HepG2 (cell line): ENCODE data around the gene TBC1D24. TPM values are rescaled to one million over a fixed set of nuclear protein-coding genes. Genes with fewer than 3 reads are reported as not detected.

ENCODE experiments used
- ATAC-seq: fragments of 200-7000 bp; cut with Tn5 transposase; 3 replicates; pipeline ENCODE4 v1.9.1; 2020; ENCODE audit warnings: mild to moderate bottlenecking, moderate library complexity
- BruUV-seq: library from RNA; stranded (reverse); fragments of 400-500 nt; replicated peaks from 2 replicates; lab custom pipeline; 2021; lab: Mats Ljungman, UMichigan
- CTCF ChIA-PET: fragments of 300-600 bp; formaldehyde crosslinking; extraction: SDS; loops from one replicate; lab custom pipeline; 2021; ENCODE audit warnings: low total read pairs, inconsistent platforms, low intra/inter-chr PET ratio; lab: Yijun Ruan, JAX
- POLR2A ChIA-PET: fragments of 350-600 bp; sonication (Branson Sonifier 250); formaldehyde crosslinking; loops from one replicate; lab custom pipeline; 2020; ENCODE audit warnings: antibody characterized with exemption, inconsistent platforms; lab: Yijun Ruan, JAX
- DNase-seq: peaks from one replicate; pipeline ENCODE4 v3.0.0-alpha.2; 2015; ENCODE audit warnings: low spot score
- FAIRE-seq: peaks from 3 replicates; lab custom pipeline; 2011; peaks lifted over from hg19 to GRCh38; lab: Jason Lieb, UNC
- H2AFZ ChIP-seq: one replicate; pipeline ENCODE4 v1.6.1; 2011; ENCODE audit warnings: low read length, inconsistent platforms
- H3K27ac ChIP-seq: fragments of 300-600 bp; 3 replicates; pipeline ENCODE4 v1.8.0; 2011; ENCODE audit warnings: mixed run types, mild to moderate bottlenecking, mixed read lengths, low read length, inconsistent platforms; ENCODE audit not compliant: insufficient read depth; ENCODE audit errors: extremely low read length
- H3K27me3 ChIP-seq, 2 experiments: fragments of 200-600 bp in 1 of 2; 2 replicates in 1 of 2; 3 replicates in 1 of 2; pipeline versions ENCODE4 v1.6.0 to v1.8.0; 2011; ENCODE audit warnings: low read length in 2 of 2, mild to moderate bottlenecking in 2 of 2, moderate library complexity in 2 of 2, inconsistent platforms in 1 of 2; ENCODE audit not compliant: insufficient read depth in 2 of 2, control insufficient read depth in 1 of 2
- H3K36me3 ChIP-seq, 2 experiments: fragments of 200-600 bp in 1 of 2; replicated peaks in 1 of 2; 2 replicates in 1 of 2; 3 replicates in 1 of 2; pipeline versions ENCODE4 v1.5.1 to v1.8.0; 2011; ENCODE audit warnings: low read length in 2 of 2, inconsistent platforms in 1 of 2; ENCODE audit not compliant: insufficient read depth in 2 of 2, control insufficient read depth in 1 of 2
- H3K4me1 ChIP-seq: 2 replicates; pipeline ENCODE4 v1.5.1; 2012; ENCODE audit warnings: low read length, inconsistent platforms; ENCODE audit not compliant: insufficient read depth
- H3K4me2 ChIP-seq: 2 replicates; pipeline ENCODE4 v1.6.0; 2011; ENCODE audit warnings: low read depth, low read length, inconsistent platforms
- H3K4me3 ChIP-seq, 3 experiments: fragments of 200-600 bp in 1 of 3; sonication (generic), shearing (Covaris generic) in 1 of 3; replicated peaks in 1 of 3; 2 replicates each; pipeline ENCODE4 v1.5.1; 2011 to 2016; ENCODE audit warnings: low read length in 3 of 3, inconsistent platforms in 2 of 3, low read depth in 2 of 3, mild to moderate bottlenecking in 2 of 3, control low read depth in 1 of 3, mixed read lengths in 1 of 3; ENCODE audit not compliant: insufficient read depth in 1 of 3
- H3K79me2 ChIP-seq: one replicate; pipeline ENCODE4 v1.6.1; 2011; ENCODE audit warnings: low read length, inconsistent platforms; ENCODE audit not compliant: insufficient read depth
- H3K9ac ChIP-seq: 2 replicates; pipeline ENCODE4 v1.6.0; 2011; ENCODE audit warnings: mild to moderate bottlenecking, low read depth, low read length, inconsistent platforms; ENCODE audit not compliant: insufficient read depth
- H3K9me3 ChIP-seq: 2 replicates; pipeline ENCODE4 v1.5.1; 2012; ENCODE audit warnings: mild to moderate bottlenecking, low read length
- H4K20me1 ChIP-seq: 2 replicates; pipeline ENCODE4 v1.6.0; 2011; ENCODE audit warnings: inconsistent platforms, mild to moderate bottlenecking, low read length, moderate library complexity; ENCODE audit not compliant: insufficient read depth
- GABPA ChIP-seq, 2 experiments: IDR thresholded peaks; 2 replicates each; pipeline ENCODE4 v1.6.1; 2011 to 2016; ENCODE audit warnings: low read depth in 2 of 2, low read length in 1 of 2, missing biosample characterization in 1 of 2, missing genetic modification characterization in 1 of 2
- HOXD1 ChIP-seq: sonication (generic); formaldehyde crosslinking; IDR thresholded peaks from 2 replicates; pipeline ENCODE4 v1.5.0; 2020; ENCODE audit warnings: missing genetic modification reagents
- KDM1A ChIP-seq: IDR thresholded peaks from 2 replicates; pipeline ENCODE4 v1.6.1; 2016; ENCODE audit warnings: missing compliant biosample characterization
- SRSF1 ChIP-seq: fragments of 200-400 bp; formaldehyde crosslinking; optimal IDR thresholded peaks from 2 replicates; pipeline ENCODE3; 2017; ENCODE audit warnings: mild to moderate bottlenecking, low read depth, low read length, moderate library complexity
- ZNF251 ChIP-seq: sonication (generic); formaldehyde crosslinking; IDR thresholded peaks from 2 replicates; pipeline ENCODE4 v1.9.0; 2021; ENCODE audit warnings: mild to moderate bottlenecking, missing genetic modification reagents
- ZNF317 ChIP-seq: sonication (generic); formaldehyde crosslinking; IDR thresholded peaks from 2 replicates; pipeline ENCODE4 v1.5.0; 2020; ENCODE audit warnings: mild to moderate bottlenecking, missing genetic modification reagents
- ZNF720 ChIP-seq: sonication (generic); formaldehyde crosslinking; IDR thresholded peaks from 2 replicates; pipeline ENCODE4 v1.4.0; 2020; ENCODE audit warnings: missing genetic modification reagents
- WGBS: methylation state at CpG from one replicate; pipeline ENCODE4 v1.1.6; 2017; ENCODE audit warnings: low lambda C conversion rate; 5-methylcytosine and 5-hydroxymethylcytosine counted together
- in situ Hi-C: cut with HindIII; loops from 2 replicates; pipeline ENCODE4 v1.10.0; 2017; ENCODE audit warnings: low pct_unique_long_range_greater_than_20kb; ENCODE audit not compliant: extremely low pct_ligation_motif_present
- intact Hi-C: fragments of 100-400 bp; cut with micrococcal nuclease; formaldehyde crosslinking; loops from one replicate; pipeline ENCODE4 v1.10.0; 2022; ENCODE audit not compliant: unreplicated experiment
- polyA plus RNA-seq, 8 experiments: library from polyadenylated mRNA; depleted of rRNA in 3 of 8; stranded (reverse) in 7 of 8; unstranded in 1 of 8; fragments of >200 nt; fragmentation: Illumina TruSeq in 4 of 8; extraction: Trizol in 4 of 8; gene quantifications; 2 replicates each; pipeline versions ENCODE4 v1.2.1 to v1.2.3, GENCODE V29; 2011 to 2016; ENCODE audit warnings: low read depth in 4 of 8, missing spikeins in 1 of 8, mixed read lengths in 1 of 8; ENCODE audit not compliant: insufficient read depth in 1 of 8
- total RNA-seq, 5 experiments: library from RNA; depleted of rRNA; stranded (reverse); fragments of >200 nt; fragmentation: Illumina TruSeq; extraction: Trizol; gene quantifications; 2 replicates each; pipeline ENCODE4 v1.2.3, GENCODE V29; 2016; ENCODE audit warnings: low read depth in 1 of 5
- TF ChIP-seq, protein P1 (sequence below): sonication (generic); formaldehyde crosslinking; IDR thresholded peaks from 2 replicates; pipeline ENCODE4 v1.4.0; 2020; ENCODE audit warnings: mild to moderate bottlenecking, low read depth, missing genetic modification reagents
- TF ChIP-seq, protein P2 (sequence below): IDR thresholded peaks from 2 replicates; pipeline ENCODE4 v1.6.1; 2016; ENCODE audit warnings: mild to moderate bottlenecking, missing biosample characterization, missing genetic modification reagents

TBC1D24 gene
- total and polyA plus RNA-seq, 2 of the 13 experiments (the other 11 are each of a cell fraction or from before 2014, with no cell fraction given), result 7.7 to 13.7 TPM

DNA sequence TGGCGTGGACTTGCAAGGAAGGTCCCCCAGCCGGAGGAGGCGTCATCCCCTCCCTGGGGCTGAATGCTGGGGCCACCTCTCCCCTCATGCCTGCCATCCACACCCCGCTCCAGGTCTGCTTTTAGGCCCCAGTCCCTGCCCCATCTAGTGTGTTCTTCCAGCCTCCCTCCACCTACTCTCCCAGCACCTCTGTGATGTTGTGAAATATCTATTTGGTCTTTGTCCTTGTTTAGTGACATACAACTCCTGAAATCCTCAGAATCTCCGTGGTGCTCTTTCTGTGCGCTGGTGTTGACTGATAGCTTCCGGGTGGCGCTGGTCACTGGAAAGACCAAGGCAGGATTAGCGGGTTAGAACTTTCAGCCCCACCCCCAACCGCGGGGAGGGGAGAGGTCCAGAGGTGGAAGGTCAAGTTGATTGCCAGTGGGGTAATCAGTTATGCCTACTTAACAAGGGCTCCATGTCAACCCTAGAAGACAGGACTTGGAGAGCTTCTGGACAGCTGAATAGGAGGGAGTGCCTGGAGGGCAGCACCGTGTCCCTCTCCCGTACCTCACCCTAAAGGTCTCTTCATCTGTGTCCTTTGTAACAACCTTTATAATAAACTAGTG lies 10.1 kb downstream of the TBC1D24 start (continued):
- TF ChIP-seq, protein P1, sequence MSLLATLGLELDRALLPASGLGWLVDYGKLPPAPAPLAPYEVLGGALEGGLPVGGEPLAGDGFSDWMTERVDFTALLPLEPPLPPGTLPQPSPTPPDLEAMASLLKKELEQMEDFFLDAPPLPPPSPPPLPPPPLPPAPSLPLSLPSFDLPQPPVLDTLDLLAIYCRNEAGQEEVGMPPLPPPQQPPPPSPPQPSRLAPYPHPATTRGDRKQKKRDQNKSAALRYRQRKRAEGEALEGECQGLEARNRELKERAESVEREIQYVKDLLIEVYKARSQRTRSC (CRISPR knock-in tag), result no peak
- no peak for TF ChIP-seq SRSF1
- peak; percentile 53; the same call in 1 of the 2 replicates for TF ChIP-seq ZNF317 (CRISPR knock-in tag)
- peak; percentile 72; the same call in 1 of the 2 replicates for TF ChIP-seq HOXD1 (CRISPR knock-in tag)

DNA sequence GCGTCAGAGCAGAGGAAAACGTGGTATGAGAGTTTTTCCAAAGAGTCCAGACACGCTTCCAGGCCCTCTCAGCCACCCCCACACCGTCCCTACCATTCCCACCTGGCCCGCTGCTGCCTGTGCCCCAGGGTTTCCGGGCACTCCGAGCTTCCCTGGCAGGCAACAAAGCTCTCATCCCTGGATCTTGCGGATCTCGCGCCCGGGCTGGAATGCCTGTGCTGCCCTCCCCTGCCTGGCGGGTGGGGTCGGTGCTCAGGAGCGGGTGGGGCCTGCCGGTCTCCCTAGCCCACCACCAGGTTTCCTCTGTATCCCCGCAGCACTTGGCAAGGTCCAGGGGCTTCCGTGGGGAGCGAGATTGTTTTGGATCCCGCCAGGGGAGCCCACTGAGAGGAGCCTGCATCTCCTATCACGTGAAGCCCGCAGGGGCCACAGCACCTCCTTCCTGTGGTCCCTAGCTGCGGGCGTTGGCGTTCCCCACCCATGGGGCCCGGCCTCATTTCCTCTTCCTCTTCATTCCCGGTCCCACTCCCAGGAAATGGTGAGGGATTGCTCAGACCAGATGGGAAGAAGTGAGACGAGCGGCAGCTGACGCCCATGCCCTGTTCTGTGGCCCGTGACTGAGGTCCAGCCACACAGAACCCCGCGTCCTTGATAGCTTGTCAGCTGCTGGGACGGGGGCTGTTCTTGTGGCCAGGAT lies 11.0 kb downstream of the TBC1D24 start:
- Histone ChIP-seq H4K20me1 (peaks cover 31% of the 10 kb centered on the region), H3K9ac (no peak overlapping the region), H3K4me3 (no peak overlapping the region)
- FAIRE-seq, result no peak
- TF ChIP-seq, protein P2, sequence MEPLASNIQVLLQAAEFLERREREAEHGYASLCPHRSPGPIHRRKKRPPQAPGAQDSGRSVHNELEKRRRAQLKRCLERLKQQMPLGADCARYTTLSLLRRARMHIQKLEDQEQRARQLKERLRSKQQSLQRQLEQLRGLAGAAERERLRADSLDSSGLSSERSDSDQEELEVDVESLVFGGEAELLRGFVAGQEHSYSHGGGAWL, result no peak
- TF ChIP-seq GABPA (IDR thresholded peaks at IDR 0.05; ENCODE audit: low read depth, low read length) (0 out of 2 replicates have a peak, but pooled peaks have one; percentile 0), GABPA (CRISPR knock-in tag; IDR thresholded peaks at IDR 0.05; ENCODE audit: low read depth) (no peak), KDM1A (CRISPR knock-in tag) (no peak), ZNF720 (CRISPR knock-in tag) (no peak), ZNF251 (CRISPR knock-in tag) (no peak)
- TF ChIP-seq, all 625 proteins: peak for 1
- 99% methylated on average over 12 of the region's 33 CpGs for WGBS
- no TSS peak for BruUV-seq
- ChIA-PET POLR2A (interaction anchor here (1.0 kb wide), 1 partner anchor 234 kb away, joined by 5 read pairs; the partner anchor contains the start of gene ECI1), CTCF (no interaction called here)
- no peak overlapping the region for H3K27ac ChIP-seq
- no peaks in the 10 kb centered on the region for H3K9me3 ChIP-seq
- in situ Hi-C loops, result no loop called here
- intact Hi-C loops, result no loop called here
- peaks cover 42% of the 10 kb centered on the region for H3K79me2 ChIP-seq
- H3K27me3 ChIP-seq, result no peaks in the 10 kb centered on the region
- H3K36me3 ChIP-seq, result peaks cover 0 to 2% of the 10 kb centered on the region in 2 experiments; a peak in 1 of 5 replicates
- H3K4me2 ChIP-seq, result no peak overlapping the region
- DNase-seq (no peak), ATAC-seq (no peak)
- H3K4me1 ChIP-seq, result peaks cover 61% of the 10 kb centered on the region
- no peak overlapping the region for H2AFZ ChIP-seq
